22Rv1 (cell line): ENCODE measurements around the gene KLHL2.

Source experiments
- H3K27ac ChIP-seq: fragments of 450-650 bp; 2 replicates; pipeline ENCODE4 v1.5.1; 2017
- ZFX ChIP-seq: fragments of 450-650 bp; IDR thresholded peaks from 2 replicates; pipeline ENCODE4 v1.6.1; 2017; ENCODE audit warnings: antibody characterized with exemption, borderline replicate concordance
- TF ChIP-seq, protein P1 (sequence below): fragments of 450-650 bp; IDR thresholded peaks from 2 replicates; pipeline ENCODE4 v1.5.1; 2017; ENCODE audit warnings: mild to moderate bottlenecking

The KLHL2 gene

DNA sequence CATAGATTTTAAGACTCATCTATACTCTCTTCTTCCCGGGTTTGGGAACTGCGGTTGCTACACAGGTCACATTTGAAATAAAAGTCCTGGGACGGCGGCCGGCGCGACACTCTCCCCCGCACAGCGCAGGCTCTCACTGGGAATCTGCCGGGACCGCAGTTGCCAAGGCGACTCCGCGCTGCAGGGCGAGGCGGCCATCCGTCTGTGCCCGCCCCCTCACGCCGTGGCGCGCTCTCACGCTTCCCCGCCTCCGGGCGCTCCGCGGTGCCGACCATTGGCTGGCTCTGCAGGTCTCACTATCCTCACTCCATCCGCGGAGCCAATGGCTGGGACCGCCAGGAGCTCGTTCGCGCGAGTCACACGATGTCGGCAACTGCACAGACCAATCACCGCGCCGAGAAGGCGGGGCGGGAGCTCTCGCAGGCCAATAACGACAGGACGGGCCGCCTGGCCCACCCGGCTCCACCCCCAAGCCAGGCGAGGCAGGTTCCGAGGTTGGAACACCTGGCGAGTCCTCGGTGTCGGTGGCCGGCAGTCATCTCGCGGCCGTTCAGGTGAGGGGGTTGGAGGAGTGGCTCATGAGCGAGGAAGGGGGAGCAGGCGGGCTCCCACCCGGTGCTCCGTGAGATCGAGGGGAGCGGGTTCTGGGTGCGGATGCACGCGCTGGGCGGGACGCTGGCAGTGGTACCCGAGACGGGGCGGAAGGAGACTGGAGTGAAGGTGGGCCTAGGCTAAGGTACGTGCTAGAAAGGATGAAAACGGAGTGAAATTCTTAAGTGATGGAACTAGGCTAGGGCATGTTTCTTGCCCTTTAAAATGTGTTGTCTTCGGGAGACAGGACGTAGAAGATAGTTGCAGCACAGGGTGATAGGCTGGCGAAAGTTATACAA, 120.1 kb downstream of the KLHL2 start, which contains the start of gene MSMO1:
Gene MSMO1, plus strand, starts transcription at position 459 of the 890 bp plus-strand sequence. CDS start 5,702 bp downstream, outside the sequence.
- peak within 1 kb of the TSS; percentile 91 for H3K27ac ChIP-seq
- TF ChIP-seq ZFX: no peak
- TF ChIP-seq, protein P1, sequence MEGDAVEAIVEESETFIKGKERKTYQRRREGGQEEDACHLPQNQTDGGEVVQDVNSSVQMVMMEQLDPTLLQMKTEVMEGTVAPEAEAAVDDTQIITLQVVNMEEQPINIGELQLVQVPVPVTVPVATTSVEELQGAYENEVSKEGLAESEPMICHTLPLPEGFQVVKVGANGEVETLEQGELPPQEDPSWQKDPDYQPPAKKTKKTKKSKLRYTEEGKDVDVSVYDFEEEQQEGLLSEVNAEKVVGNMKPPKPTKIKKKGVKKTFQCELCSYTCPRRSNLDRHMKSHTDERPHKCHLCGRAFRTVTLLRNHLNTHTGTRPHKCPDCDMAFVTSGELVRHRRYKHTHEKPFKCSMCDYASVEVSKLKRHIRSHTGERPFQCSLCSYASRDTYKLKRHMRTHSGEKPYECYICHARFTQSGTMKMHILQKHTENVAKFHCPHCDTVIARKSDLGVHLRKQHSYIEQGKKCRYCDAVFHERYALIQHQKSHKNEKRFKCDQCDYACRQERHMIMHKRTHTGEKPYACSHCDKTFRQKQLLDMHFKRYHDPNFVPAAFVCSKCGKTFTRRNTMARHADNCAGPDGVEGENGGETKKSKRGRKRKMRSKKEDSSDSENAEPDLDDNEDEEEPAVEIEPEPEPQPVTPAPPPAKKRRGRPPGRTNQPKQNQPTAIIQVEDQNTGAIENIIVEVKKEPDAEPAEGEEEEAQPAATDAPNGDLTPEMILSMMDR: no peak

DNA sequence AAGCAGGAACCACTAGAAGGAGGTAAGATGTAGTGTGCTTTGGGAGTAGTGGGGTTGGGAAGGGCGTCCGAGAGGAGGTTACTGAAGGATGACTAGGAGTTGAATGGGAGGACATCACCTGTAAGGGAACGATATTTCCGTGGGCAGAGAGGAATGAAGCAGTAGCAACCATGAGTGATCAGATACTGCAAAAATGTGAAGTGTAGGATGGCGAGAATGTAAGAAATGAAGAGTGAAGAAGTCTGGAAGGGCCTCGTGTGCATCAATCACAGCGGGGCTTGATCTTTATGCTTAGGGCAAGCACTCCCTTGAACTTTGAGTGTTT, 120.7 kb downstream of the KLHL2 start:
- TF ChIP-seq, protein P1: no peak
- TF ChIP-seq ZFX: no peak
- peak overlapping the region; percentile 91 for H3K27ac ChIP-seq

DNA sequence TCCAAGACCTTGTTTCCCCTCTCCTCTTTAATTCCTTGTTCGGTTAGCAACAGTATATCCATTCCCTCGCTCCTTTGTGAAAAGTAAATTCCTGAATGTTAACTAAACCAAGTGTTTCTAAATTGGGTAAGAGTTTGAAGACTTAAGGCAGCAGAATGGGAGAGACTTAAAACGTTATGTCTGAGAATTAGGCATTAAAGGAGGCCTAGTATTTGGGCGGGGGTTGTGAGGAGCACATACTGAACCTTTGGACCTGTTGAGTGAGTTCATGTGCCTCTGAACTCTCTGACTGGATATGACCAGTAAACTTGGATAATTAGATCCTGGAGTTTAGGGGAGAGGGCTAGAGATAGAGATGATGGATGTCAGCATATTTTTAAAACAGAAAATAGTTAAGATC, 121.3 kb downstream of the KLHL2 start:
- H3K27ac ChIP-seq: peak overlapping the region; percentile 91
- TF ChIP-seq, protein P1: no peak
- TF ChIP-seq ZFX: no peak

DNA sequence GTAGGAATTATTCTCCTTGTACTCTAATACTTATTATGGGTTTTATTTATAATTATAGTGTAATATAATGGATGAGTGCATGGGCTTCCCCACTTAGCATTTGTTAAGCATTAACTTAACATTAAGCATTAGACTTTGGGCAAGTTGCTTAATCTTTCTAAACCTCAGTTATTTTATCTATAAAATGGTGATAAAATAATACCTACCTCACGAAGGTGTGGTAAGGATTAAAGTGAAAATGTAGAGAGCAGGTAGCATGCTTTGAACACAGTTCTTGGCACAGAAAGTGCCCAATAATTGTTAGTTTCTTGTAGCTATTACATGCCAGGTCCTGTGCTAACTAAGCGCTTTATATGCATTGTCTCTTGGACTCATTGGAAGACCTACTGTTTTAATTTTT, 122.7 kb downstream of the KLHL2 start:
- TF ChIP-seq, protein P1: no peak
- TF ChIP-seq ZFX: no peak
- H3K27ac ChIP-seq: peak overlapping the region; percentile 91

DNA sequence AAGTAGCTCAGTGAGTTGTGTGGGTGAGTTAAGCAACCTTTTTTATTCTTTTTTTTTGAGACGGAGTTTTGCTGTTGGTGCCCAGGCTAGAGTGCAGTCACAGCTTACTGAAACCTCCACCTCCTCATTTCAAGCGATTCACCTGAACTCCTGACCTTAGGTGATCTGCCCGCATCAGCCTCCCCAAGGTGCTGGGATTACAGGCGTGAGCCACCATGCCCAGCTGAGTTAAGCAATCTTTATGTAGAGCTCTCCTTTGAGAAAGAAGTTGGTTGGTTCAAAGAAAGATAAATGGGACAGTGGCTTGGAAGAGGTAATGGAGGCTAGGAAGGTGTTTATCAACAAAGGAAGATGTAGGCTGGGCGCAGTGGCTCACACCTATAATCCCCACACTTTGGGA, 123.3 kb downstream of the KLHL2 start:
- no peak for TF ChIP-seq ZFX
- TF ChIP-seq, protein P1: no peak
- peak overlapping the region; percentile 91 for H3K27ac ChIP-seq

DNA sequence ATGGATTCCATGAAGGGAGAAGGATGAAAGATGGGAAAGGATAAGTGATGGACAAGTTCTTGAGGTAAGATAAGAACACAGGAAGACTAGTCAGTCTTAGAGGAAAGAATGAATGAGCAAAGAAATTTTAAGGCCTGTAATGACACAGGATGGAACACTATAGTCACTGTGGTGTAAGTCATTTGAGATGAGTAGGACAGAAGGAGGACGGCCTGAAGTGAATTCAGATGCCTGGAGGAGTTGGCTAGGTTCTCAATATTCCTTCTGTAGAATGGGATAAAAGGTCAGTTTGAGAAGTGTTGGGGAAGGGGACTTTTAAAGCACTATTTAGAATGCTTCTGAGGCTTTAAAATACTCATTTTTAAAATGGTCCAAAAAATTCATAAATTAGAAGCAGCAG, 124.0 kb downstream of the KLHL2 start:
- TF ChIP-seq ZFX: no peak
- TF ChIP-seq, protein P1: no peak
- H3K27ac ChIP-seq: peak overlapping the region; percentile 91

DNA sequence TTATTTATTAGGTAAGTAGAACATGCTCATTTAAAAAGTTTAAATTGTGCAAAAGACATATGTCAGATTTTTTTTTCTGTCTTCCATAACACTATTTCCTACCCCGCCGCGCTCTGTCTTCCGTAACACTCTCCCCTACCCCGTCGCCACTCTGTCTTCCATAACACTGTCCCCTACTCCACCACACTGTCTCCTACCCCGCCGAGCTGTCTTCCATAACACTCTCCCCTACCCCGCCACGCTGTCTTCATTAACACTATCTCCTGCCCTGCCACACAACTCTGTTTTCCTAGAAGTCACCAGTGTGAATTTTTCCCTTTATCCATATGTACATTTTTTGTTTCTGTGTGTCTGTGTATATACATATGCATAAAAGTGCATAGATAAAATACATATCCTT, 124.5 kb downstream of the KLHL2 start:
- TF ChIP-seq, protein P1: no peak
- no peak for TF ChIP-seq ZFX
- H3K27ac ChIP-seq: peak overlapping the region; percentile 19; the same call in 1 of the 2 replicates
